Keratinocyte (primary cell): ENCODE results near the gene C19orf85. TPM values are rescaled to one million over a fixed set of nuclear protein-coding genes. Genes with fewer than 3 reads are reported as not detected.

Source experiments
- DNase-seq: peaks from one replicate; pipeline ENCODE4 v3.0.0-alpha.2; 2011; ENCODE audit warnings: low read depth, missing footprints, low spot score
- FAIRE-seq: peaks from 2 replicates; lab custom pipeline; 2011; peaks lifted over from hg19 to GRCh38; lab: Jason Lieb, UNC
- H2AFZ ChIP-seq: 2 replicates; pipeline ENCODE4 v1.6.0; 2012; ENCODE audit warnings: low read length, control low read depth, inconsistent platforms; ENCODE audit not compliant: control insufficient read depth
- H3K27ac ChIP-seq: 2 replicates; pipeline ENCODE4 v1.5.1; 2011; ENCODE audit warnings: low read length; ENCODE audit not compliant: control insufficient read depth, insufficient read depth
- H3K27me3 ChIP-seq: 3 replicates; pipeline ENCODE4 v1.6.0; 2011; ENCODE audit warnings: low read length; ENCODE audit not compliant: control insufficient read depth, insufficient read depth; ENCODE audit errors: extremely low read depth
- H3K36me3 ChIP-seq, 2 experiments: 2 replicates in 1 of 2; 3 replicates in 1 of 2; pipeline ENCODE4 v1.5.1; 2011; ENCODE audit warnings: low read length in 2 of 2, mild to moderate bottlenecking in 1 of 2; ENCODE audit not compliant: control insufficient read depth in 2 of 2, insufficient read depth in 2 of 2; ENCODE audit errors: extremely low read depth in 1 of 2
- H3K4me1 ChIP-seq: 3 replicates; pipeline ENCODE4 v1.5.1; 2011; ENCODE audit warnings: low read length; ENCODE audit not compliant: control insufficient read depth, insufficient read depth; ENCODE audit errors: extremely low read depth
- H3K4me2 ChIP-seq: 3 replicates; pipeline ENCODE4 v1.6.0; 2011; ENCODE audit warnings: low read depth, low read length; ENCODE audit not compliant: control insufficient read depth, insufficient read depth; ENCODE audit errors: extremely low read depth
- H3K4me3 ChIP-seq, 3 experiments: fragments of 200-600 bp in 1 of 3; sonication (generic) in 1 of 3; 2 replicates in 2 of 3; 3 replicates in 1 of 3; pipeline ENCODE4 v1.5.1; 2011 to 2016; ENCODE audit warnings: low read length in 3 of 3, mild to moderate bottlenecking in 3 of 3, control low read depth in 2 of 3, inconsistent platforms in 1 of 3, low read depth in 1 of 3, mixed read lengths in 1 of 3, mixed run types in 1 of 3, moderate library complexity in 1 of 3; ENCODE audit not compliant: control insufficient read depth in 2 of 3, insufficient read depth in 2 of 3; ENCODE audit errors: extremely low read depth in 1 of 3
- H3K79me2 ChIP-seq: 2 replicates; pipeline ENCODE4 v1.6.0; 2012; ENCODE audit warnings: low read length; ENCODE audit not compliant: control insufficient read depth, insufficient read depth
- H3K9ac ChIP-seq: 3 replicates; pipeline ENCODE4 v1.6.0; 2011; ENCODE audit warnings: low read length; ENCODE audit not compliant: control insufficient read depth, insufficient read depth; ENCODE audit errors: extremely low read depth
- H3K9me1 ChIP-seq: 3 replicates; pipeline ENCODE4 v1.6.0; 2011; ENCODE audit warnings: low read length; ENCODE audit not compliant: control insufficient read depth, insufficient read depth; ENCODE audit errors: extremely low read depth
- H3K9me3 ChIP-seq: 2 replicates; pipeline ENCODE4 v1.5.1; 2012; ENCODE audit warnings: low read depth, low read length; ENCODE audit not compliant: control insufficient read depth
- H4K20me1 ChIP-seq: 3 replicates; pipeline ENCODE4 v1.6.0; 2011; ENCODE audit warnings: low read length; ENCODE audit not compliant: control insufficient read depth, insufficient read depth; ENCODE audit errors: extremely low read depth
- EZH2 ChIP-seq: IDR thresholded peaks from one replicate; pipeline ENCODE4 v1.6.1; 2012; ENCODE audit warnings: inconsistent platforms, mild to moderate bottlenecking, low read length, moderate library complexity
- dilution Hi-C: fragments of 300-500 bp; cut with MboI; formaldehyde crosslinking; loops from one replicate; pipeline ENCODE4 v1.7.0; 2020; ENCODE audit warnings: low sequenced_read_pairs; ENCODE audit not compliant: extremely low pct_ligation_motif_present
- polyA plus RNA-seq, 5 experiments: library from polyadenylated mRNA; depleted of rRNA in 3 of 5; stranded (reverse) in 3 of 5; stranded (forward) in 1 of 5; unstranded in 1 of 5; fragments of >200 nt; gene quantifications; 1 replicate in 1 of 5; 2 replicates in 3 of 5; 3 replicates in 1 of 5; pipeline versions ENCODE4 v1.2.1 to v1.2.3, GENCODE V29; 2011 to 2012; ENCODE audit warnings: missing spikeins in 2 of 5, low read depth in 1 of 5, low replicate concordance in 1 of 5
- TF ChIP-seq, protein P1 (sequence below), 3 experiments: IDR thresholded peaks in 1 of 3; conservative IDR thresholded peaks in 1 of 3; optimal IDR thresholded peaks in 1 of 3; 2 replicates in 2 of 3; 3 replicates in 1 of 3; pipeline versions ENCODE3 to v1.5.1; 2011; ENCODE audit warnings: low read length in 3 of 3, mild to moderate bottlenecking in 3 of 3, moderate library complexity in 2 of 3, control low read depth in 1 of 3, inconsistent platforms in 1 of 3; ENCODE audit not compliant: insufficient read depth in 2 of 3; ENCODE audit errors: extremely low read depth in 1 of 3

The C19orf85 gene
- polyA plus RNA-seq, 1 donor (not counting 4 experiments of a cell fraction or from before 2014, with no cell fraction given): not detected

DNA sequence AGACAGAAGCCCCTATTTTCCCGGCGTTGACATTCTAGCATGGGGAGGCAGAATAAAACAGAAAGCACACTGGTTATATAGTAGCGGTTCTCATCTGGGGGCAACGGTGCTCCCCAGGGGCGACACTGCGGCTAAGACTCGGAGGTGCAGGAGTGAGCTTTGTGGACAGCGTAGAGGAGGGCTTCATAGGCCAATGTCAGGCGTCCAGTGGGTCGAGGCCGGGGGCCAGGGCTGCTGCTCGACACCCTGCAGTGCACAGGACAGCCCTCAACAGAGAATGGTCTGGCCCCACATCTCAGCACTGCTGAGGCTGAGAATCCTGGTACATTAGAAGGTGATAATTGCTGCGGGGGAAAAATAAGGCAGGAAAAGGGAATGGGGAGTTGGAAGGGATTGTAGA lies 13.4 kb upstream of the C19orf85 start:
- FAIRE-seq: no peak
- Histone ChIP-seq H3K9me1 (no peaks in the 10 kb centered on the region), H3K4me3 (peak overlapping the region; percentile 19 to 86 (median 67))

DNA sequence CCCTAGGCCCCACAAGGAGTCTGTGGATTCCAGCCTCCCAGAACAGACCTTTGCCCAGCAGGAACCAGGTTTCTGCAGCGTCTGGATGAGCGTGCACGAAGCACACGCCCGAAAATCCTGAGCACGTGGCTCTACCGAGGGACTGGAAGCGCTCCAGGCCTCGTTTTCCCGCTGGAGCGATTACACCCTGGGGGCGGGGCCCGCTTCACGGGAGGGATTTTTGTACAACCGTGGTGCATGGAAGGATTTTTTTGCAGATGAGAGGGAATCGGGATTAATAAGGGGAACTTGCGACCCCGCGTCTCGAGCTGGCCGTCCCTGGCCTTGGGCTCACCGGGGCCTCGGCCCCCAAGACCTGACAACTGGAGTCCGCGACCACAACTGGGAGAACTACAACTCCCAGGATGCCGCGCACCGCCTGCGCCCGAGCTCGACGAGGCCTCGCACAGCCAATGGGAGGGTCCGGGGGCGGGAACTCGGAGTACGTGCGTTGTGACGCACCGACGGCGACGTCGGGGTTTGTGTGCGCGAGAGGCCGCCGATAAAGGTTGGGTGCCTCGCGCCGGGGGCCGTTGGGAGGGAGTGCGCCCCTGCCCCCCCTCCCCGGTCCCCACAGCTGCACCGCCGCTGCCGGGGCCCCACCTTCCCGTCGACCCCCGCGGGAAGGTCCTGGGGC lies 11.7 kb upstream of the C19orf85 start, which contains the start of gene ZNF628:
ZNF628 (plus strand) TSS at position 518 of the 676 bp plus-strand sequence. CDS start 3,294 bp downstream, outside the sequence.
- no peak for FAIRE-seq

More for the DNA sequence above, 13.4 kb upstream of the C19orf85 start:
- TF ChIP-seq, protein P1, sequence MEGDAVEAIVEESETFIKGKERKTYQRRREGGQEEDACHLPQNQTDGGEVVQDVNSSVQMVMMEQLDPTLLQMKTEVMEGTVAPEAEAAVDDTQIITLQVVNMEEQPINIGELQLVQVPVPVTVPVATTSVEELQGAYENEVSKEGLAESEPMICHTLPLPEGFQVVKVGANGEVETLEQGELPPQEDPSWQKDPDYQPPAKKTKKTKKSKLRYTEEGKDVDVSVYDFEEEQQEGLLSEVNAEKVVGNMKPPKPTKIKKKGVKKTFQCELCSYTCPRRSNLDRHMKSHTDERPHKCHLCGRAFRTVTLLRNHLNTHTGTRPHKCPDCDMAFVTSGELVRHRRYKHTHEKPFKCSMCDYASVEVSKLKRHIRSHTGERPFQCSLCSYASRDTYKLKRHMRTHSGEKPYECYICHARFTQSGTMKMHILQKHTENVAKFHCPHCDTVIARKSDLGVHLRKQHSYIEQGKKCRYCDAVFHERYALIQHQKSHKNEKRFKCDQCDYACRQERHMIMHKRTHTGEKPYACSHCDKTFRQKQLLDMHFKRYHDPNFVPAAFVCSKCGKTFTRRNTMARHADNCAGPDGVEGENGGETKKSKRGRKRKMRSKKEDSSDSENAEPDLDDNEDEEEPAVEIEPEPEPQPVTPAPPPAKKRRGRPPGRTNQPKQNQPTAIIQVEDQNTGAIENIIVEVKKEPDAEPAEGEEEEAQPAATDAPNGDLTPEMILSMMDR (optimal IDR thresholded peaks at IDR 0.05 in 1 of 3, IDR thresholded peaks at IDR 0.05 in 1 of 3, conservative IDR thresholded peaks at IDR 0.05 in 1 of 3; ENCODE audit: extremely low read depth in 1 of 3, insufficient read depth in 2 of 3, low read length in 3 of 3): no peak
- TF ChIP-seq EZH2: no peak
- H3K36me3 ChIP-seq: no peaks in the 10 kb centered on the region
- no peaks in the 10 kb centered on the region for H3K27me3 ChIP-seq
- H3K4me1 ChIP-seq: peaks cover 21% of the 10 kb centered on the region
- dilution Hi-C loops: no loop called here
- H3K4me2 ChIP-seq: peak overlapping the region; percentile 87
- no peak for DNase-seq
- no peaks in the 10 kb centered on the region for H3K9me3 ChIP-seq
- H4K20me1 ChIP-seq: no peaks in the 10 kb centered on the region
- H3K9ac ChIP-seq: no peak overlapping the region
- H2AFZ ChIP-seq: no peak overlapping the region
- no peak overlapping the region for H3K27ac ChIP-seq
- H3K79me2 ChIP-seq: peaks cover 22% of the 10 kb centered on the region

More for the DNA sequence above, 11.7 kb upstream of the C19orf85 start, which contains the start of gene ZNF628:
- TF ChIP-seq EZH2: no peak
- TF ChIP-seq, protein P1 (optimal IDR thresholded peaks at IDR 0.05 in 1 of 3, IDR thresholded peaks at IDR 0.05 in 1 of 3, conservative IDR thresholded peaks at IDR 0.05 in 1 of 3; ENCODE audit: extremely low read depth in 1 of 3, insufficient read depth in 2 of 3, low read length in 3 of 3): no peak
- Histone ChIP-seq H3K36me3 (no peaks in the 10 kb centered on the region), H3K9ac (peak within 1 kb of the TSS; percentile 64), H3K9me1 (no peaks in the 10 kb centered on the region), H4K20me1 (no peaks in the 10 kb centered on the region), H3K4me3 (peak within 1 kb of the TSS; percentile 67 to 86 (median 78)), H3K9me3 (no peaks in the 10 kb centered on the region), H3K4me1 (peaks cover 21% of the 10 kb centered on the region), H3K27me3 (no peaks in the 10 kb centered on the region), H3K79me2 (peaks cover 22% of the 10 kb centered on the region), H3K4me2 (peak within 1 kb of the TSS; percentile 87), H3K27ac (peak within 1 kb of the TSS; percentile 71), H2AFZ (peak within 1 kb of the TSS; percentile 96)
- dilution Hi-C loops: no loop called here
- DNase-seq: no peak
